ENCODE data around the gene WDFY2. TPM values are rescaled to one million over a fixed set of nuclear protein-coding genes. Genes with fewer than 3 reads are reported as not detected.
A peak's percentile ranks its signal among the peaks of the same experiment; 100 is the strongest.

Gene WDFY2
- total and polyA plus RNA-seq, 4 donors = 9.8 to 15.7 (median 14.3) TPM

DNA sequence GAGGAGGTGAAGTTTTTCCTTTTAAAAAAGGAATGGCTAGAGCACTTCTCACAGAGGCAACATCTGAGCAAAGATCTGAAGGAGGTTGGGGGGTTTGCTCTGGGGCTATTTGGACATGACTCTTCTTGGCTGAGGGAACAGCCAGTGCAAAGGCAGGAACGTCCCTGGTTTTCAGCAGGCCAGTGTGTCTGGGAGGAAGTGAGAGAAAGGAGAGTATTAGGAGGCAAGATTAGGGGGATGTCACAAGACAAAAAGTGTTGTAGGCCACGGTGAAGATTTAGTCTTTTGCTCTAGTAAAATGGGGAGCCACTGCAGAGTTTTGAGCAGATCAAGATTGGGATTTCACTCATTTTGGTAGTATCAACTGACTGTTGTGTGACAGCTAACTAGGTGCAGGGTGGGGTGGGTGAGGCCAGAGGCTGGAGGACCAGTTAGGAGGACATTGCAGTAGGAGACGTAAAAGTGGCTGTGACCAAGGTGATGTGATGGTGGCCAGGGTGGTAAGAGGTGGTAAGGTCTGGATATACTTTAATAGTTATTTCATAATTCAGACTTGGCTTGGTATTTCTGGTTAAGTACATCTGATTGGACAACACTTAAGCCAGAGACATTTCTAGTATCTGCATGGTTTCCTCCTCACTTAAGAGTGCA, 40.6 kb downstream of the WDFY2 start:
- H3K27ac ChIP-seq (ENCODE audit: low read depth, low read length) = no peak overlapping the region
- peaks cover 7% of the 10 kb centered on the region for H3K36me3 ChIP-seq (ENCODE audit: control insufficient read depth, insufficient read depth, low read length)
- DNase-seq (ENCODE audit: low read depth in 4 of 6, low spot score in 6 of 6) = no peak
- 81% methylated on average over 2 of the region's 3 CpGs for WGBS (ENCODE audit: insufficient coverage)
- no peaks in the 10 kb centered on the region for H3K9me3 ChIP-seq (ENCODE audit: control insufficient read depth, insufficient read depth, low read length)
- no peaks in the 10 kb centered on the region for H3K27me3 ChIP-seq (ENCODE audit: control insufficient read depth, insufficient read depth, low read length)
- no peak overlapping the region for H3K4me3 ChIP-seq (ENCODE audit: low read depth, low read length)
- H3K4me1 ChIP-seq (ENCODE audit: control insufficient read depth, insufficient read depth, low read length) = peaks cover 23% of the 10 kb centered on the region

GRCh38 chr13:51625555-51626345, 41.5 kb downstream of the WDFY2 start:
- Histone ChIP-seq H3K27me3 (ENCODE audit: control insufficient read depth, insufficient read depth, low read length) (no peaks in the 10 kb centered on the region), H3K4me3 (ENCODE audit: low read depth, low read length) (no peak overlapping the region), H3K4me1 (ENCODE audit: control insufficient read depth, insufficient read depth, low read length) (peaks cover 21% of the 10 kb centered on the region), H3K27ac (ENCODE audit: low read depth, low read length) (no peak overlapping the region), H3K36me3 (ENCODE audit: control insufficient read depth, insufficient read depth, low read length) (peaks cover 7% of the 10 kb centered on the region), H3K9me3 (ENCODE audit: control insufficient read depth, insufficient read depth, low read length) (no peaks in the 10 kb centered on the region)
- peak in 2 of 6 donors; percentile 43 to 66 for DNase-seq (ENCODE audit: low read depth in 4 of 6, low spot score in 6 of 6)
- WGBS (ENCODE audit: insufficient coverage) = 55% methylated on average over 2 of the region's 7 CpGs

DNA sequence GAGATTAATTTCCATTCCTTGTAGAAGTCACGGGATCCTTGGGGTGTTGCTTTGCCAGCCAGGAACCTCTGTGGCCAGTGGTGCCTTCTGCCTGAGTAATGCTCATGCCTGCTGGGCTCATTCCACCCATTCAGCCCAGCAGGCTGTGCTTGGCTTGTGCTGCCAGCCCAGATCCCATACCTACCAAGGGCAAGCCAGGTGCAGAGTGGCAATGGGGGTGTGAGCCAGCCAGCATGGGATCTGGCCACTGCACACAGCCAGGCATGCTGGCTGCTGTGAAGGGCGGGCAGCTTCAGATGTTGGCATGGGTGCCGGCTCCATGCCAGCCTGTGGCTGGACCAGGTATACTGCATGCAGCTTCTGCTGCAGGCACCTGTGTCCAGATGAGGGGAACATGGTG, 42.5 kb downstream of the WDFY2 start:
- 92% methylated on average over 3 of the region's 3 CpGs for WGBS (ENCODE audit: insufficient coverage)
- Histone ChIP-seq H3K4me3 (ENCODE audit: low read depth, low read length) (no peak overlapping the region), H3K36me3 (ENCODE audit: control insufficient read depth, insufficient read depth, low read length) (peaks cover 7% of the 10 kb centered on the region), H3K27me3 (ENCODE audit: control insufficient read depth, insufficient read depth, low read length) (no peaks in the 10 kb centered on the region), H3K9me3 (ENCODE audit: control insufficient read depth, insufficient read depth, low read length) (no peaks in the 10 kb centered on the region), H3K4me1 (ENCODE audit: control insufficient read depth, insufficient read depth, low read length) (peaks cover 21% of the 10 kb centered on the region), H3K27ac (ENCODE audit: low read depth, low read length) (no peak overlapping the region)
- DNase-seq (ENCODE audit: low read depth in 4 of 6, low spot score in 6 of 6) = no peak

GRCh38 chr13:51628059-51628852, 44.0 kb downstream of the WDFY2 start:
- Histone ChIP-seq H3K4me1 (ENCODE audit: control insufficient read depth, insufficient read depth, low read length) (peaks cover 25% of the 10 kb centered on the region), H3K27me3 (ENCODE audit: control insufficient read depth, insufficient read depth, low read length) (no peaks in the 10 kb centered on the region), H3K36me3 (ENCODE audit: control insufficient read depth, insufficient read depth, low read length) (peaks cover 7% of the 10 kb centered on the region), H3K27ac (ENCODE audit: low read depth, low read length) (no peak overlapping the region), H3K9me3 (ENCODE audit: control insufficient read depth, insufficient read depth, low read length) (no peaks in the 10 kb centered on the region), H3K4me3 (ENCODE audit: low read depth, low read length) (no peak overlapping the region)
- no peak for DNase-seq (ENCODE audit: low read depth in 4 of 6, low spot score in 6 of 6)
- WGBS (ENCODE audit: insufficient coverage) = 86% methylated on average over 21 of the region's 21 CpGs

DNA sequence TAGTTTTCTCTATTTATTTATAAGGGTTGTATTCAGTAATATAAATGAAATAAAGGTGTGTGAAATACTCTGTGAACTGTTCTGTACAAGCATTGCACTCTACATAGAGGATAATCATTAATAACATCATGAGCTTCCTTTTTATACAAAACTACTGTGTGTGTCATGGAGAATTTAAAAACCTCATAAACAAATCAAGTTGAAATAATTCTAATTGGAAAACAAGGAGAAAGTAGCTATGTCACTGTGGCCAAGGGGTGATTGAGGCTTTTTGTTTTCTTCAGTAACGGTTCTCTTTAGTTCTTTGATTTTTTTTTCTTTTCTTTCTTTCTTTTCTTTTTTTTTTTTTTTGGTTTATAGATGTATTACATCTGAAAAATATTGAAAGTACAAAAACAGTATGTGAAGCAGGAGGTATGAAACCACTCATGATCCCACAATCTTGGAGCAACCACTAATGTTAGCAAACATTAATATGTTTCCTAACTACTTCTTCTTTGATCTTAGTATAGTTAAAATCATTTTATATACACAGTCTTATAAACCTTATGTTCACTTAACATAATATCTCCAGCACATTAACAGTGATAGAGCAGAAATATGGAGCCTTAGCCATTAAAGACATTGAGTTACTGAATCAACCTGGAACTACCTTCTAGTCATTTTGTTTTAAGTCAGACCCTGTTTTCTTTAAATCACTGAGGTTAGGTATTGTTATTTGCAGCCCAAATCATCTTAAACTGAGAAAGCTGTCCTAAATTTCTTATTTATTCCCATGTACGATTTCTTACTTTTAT, 45.4 kb downstream of the WDFY2 start:
- Histone ChIP-seq H3K27me3 (ENCODE audit: control insufficient read depth, insufficient read depth, low read length) (no peaks in the 10 kb centered on the region), H3K4me3 (ENCODE audit: low read depth, low read length) (no peak overlapping the region), H3K9me3 (ENCODE audit: control insufficient read depth, insufficient read depth, low read length) (no peaks in the 10 kb centered on the region), H3K36me3 (ENCODE audit: control insufficient read depth, insufficient read depth, low read length) (peaks cover 7% of the 10 kb centered on the region), H3K4me1 (ENCODE audit: control insufficient read depth, insufficient read depth, low read length) (peaks cover 27% of the 10 kb centered on the region), H3K27ac (ENCODE audit: low read depth, low read length) (no peak overlapping the region)
- no peak for DNase-seq (ENCODE audit: low read depth in 4 of 6, low spot score in 6 of 6)
- WGBS (ENCODE audit: insufficient coverage) = no CpG with 5 or more reads among the region's 2 CpGs

GRCh38 chr13:51630288-51630615, 46.0 kb downstream of the WDFY2 start:
- no CpG with 5 or more reads among the region's 2 CpGs for WGBS (ENCODE audit: insufficient coverage)
- Histone ChIP-seq H3K36me3 (ENCODE audit: control insufficient read depth, insufficient read depth, low read length) (peaks cover 7% of the 10 kb centered on the region), H3K4me3 (ENCODE audit: low read depth, low read length) (no peak overlapping the region)

GRCh38 chr13:51632591-51633362, 48.5 kb downstream of the WDFY2 start:
- Histone ChIP-seq H3K4me1 (ENCODE audit: control insufficient read depth, insufficient read depth, low read length) (peaks cover 17% of the 10 kb centered on the region), H3K27me3 (ENCODE audit: control insufficient read depth, insufficient read depth, low read length) (no peaks in the 10 kb centered on the region), H3K27ac (ENCODE audit: low read depth, low read length) (peak overlapping the region; percentile 90), H3K4me3 (ENCODE audit: low read depth, low read length) (no peak overlapping the region), H3K36me3 (ENCODE audit: control insufficient read depth, insufficient read depth, low read length) (peaks cover 7% of the 10 kb centered on the region), H3K9me3 (ENCODE audit: control insufficient read depth, insufficient read depth, low read length) (no peaks in the 10 kb centered on the region)
- DNase-seq (ENCODE audit: low read depth in 4 of 6, low spot score in 6 of 6) = peak; percentile 50 to 91 (median 68)
- WGBS (ENCODE audit: insufficient coverage) = 44% methylated on average over 3 of the region's 3 CpGs

More at GRCh38 chr13:51630288-51630615, 46.0 kb downstream of the WDFY2 start:
- no peaks in the 10 kb centered on the region for H3K27me3 ChIP-seq (ENCODE audit: control insufficient read depth, insufficient read depth, low read length)
- no peaks in the 10 kb centered on the region for H3K9me3 ChIP-seq (ENCODE audit: control insufficient read depth, insufficient read depth, low read length)
- no peak for DNase-seq (ENCODE audit: low read depth in 4 of 6, low spot score in 6 of 6)
- H3K27ac ChIP-seq (ENCODE audit: low read depth, low read length) = no peak overlapping the region
- H3K4me1 ChIP-seq (ENCODE audit: control insufficient read depth, insufficient read depth, low read length) = peaks cover 30% of the 10 kb centered on the region

DNA sequence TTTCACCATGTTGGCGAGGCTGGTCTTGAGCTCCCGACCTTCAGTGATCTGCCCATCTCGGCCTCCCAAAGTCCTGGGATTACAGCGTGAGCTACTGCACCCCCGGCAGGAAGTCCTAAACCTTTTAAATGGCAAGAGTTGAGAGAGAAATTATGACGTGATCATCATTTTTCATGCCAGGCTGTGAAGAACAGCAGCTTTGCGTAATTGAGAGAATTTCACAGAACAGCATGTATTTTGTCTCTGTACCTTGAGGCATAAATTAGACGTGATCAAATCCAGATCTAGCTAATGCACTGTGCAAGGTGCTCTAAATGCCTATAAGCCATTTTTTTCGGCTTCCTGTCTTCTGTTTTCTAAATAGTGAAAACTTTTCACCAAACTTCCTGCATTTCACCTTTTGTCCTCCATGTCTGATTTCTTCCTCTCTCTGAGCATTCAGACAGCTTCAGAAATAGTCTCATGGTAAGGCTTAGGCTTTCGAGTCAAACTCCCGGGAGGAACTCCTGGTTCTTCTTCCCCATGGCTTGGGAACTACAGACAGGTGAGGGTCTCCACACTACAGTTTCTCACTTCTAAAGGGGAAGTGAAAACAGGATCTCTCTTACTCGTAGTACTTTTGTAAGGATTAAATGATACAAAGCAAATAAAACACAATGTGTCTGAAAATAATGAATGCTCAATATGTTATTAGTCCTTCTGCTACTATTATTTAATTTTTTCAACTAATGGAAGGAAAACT, 51.0 kb downstream of the WDFY2 start:
- Histone ChIP-seq H3K9me3 (ENCODE audit: control insufficient read depth, insufficient read depth, low read length) (no peaks in the 10 kb centered on the region), H3K4me1 (ENCODE audit: control insufficient read depth, insufficient read depth, low read length) (peaks cover 10% of the 10 kb centered on the region), H3K4me3 (ENCODE audit: low read depth, low read length) (no peak overlapping the region), H3K36me3 (ENCODE audit: control insufficient read depth, insufficient read depth, low read length) (no peaks in the 10 kb centered on the region), H3K27ac (ENCODE audit: low read depth, low read length) (no peak overlapping the region), H3K27me3 (ENCODE audit: control insufficient read depth, insufficient read depth, low read length) (no peaks in the 10 kb centered on the region)
- 93% methylated on average over 9 of the region's 12 CpGs for WGBS (ENCODE audit: insufficient coverage)
- no peak for DNase-seq (ENCODE audit: low read depth in 4 of 6, low spot score in 6 of 6)

Measured in spinal cord (tissue), 10 donors.